GM12872 (cell line): Measurements from ENCODE around the gene IRAK2.

Experiments
- CTCF ChIP-seq: IDR thresholded peaks from 3 replicates; pipeline ENCODE4 v1.5.1; 2011; ENCODE audit warnings: low read depth, mild to moderate bottlenecking, low read length, moderate library complexity; ENCODE audit not compliant: insufficient read depth

IRAK2 gene

GRCh38 chr3:10289077-10289476 lies 124.4 kb downstream of the IRAK2 start:
- TF ChIP-seq CTCF: no peak

- TF ChIP-seq CTCF: no peak
These were observed 125.2 kb downstream of the IRAK2 start for GRCh38 chr3:10289787-10290355.

GRCh38 chr3:10290481-10291176 lies 125.9 kb downstream of the IRAK2 start:
- no peak for TF ChIP-seq CTCF

- TF ChIP-seq CTCF: no peak
These were observed 126.9 kb downstream of the IRAK2 start for GRCh38 chr3:10291641-10292040.

GRCh38 chr3:10292505-10293419 lies 128.0 kb downstream of the IRAK2 start, which contains the start of gene GHRL:
GHRL (minus strand) TSS chr3:10292947; CDS start chr3:10290180, 2,767 bp downstream.
- TF ChIP-seq CTCF: no peak
